Adrenal gland (tissue), 5 donors: ENCODE results near the gene CEP63.

Experiments used
- CTCF ChIP-seq, 6 experiments: fragments of 450-650 bp in 4 of 6; fragments of 200-600 bp in 2 of 6; sonication (generic) in 1 of 6; IDR thresholded peaks; 1 replicate in 5 of 6; 2 replicates in 1 of 6; pipeline versions ENCODE4 v1.5.1 to v1.8.0; 2016 to 2021; ENCODE audit warnings: antibody characterized with exemption in 6 of 6, mild to moderate bottlenecking in 2 of 6, moderate library complexity in 1 of 6
- POLR2A ChIP-seq, 2 donors: fragments of 450-650 bp; IDR thresholded peaks; one replicate each; pipeline ENCODE4 v1.6.1; 2017; ENCODE audit warnings: antibody characterized with exemption in 2 of 2, mild to moderate bottlenecking in 2 of 2, moderate library complexity in 1 of 2
- donor health status: DM: no; HTN: no; CAD: no.

GRCh38 chr3:134543113-134543512 is 57.3 kb downstream of the CEP63 start:
- TF ChIP-seq POLR2A (IDR thresholded peaks at IDR 0.05) (no peak), CTCF (IDR thresholded peaks at IDR 0.05) (no peak)
